ENCODE data around the gene EIF5B.

EIF5B gene

GRCh38 chr2:99376254-99376864 is 39.2 kb downstream of the EIF5B start:
- peaks cover 23% of the 10 kb centered on the region for H3K36me3 ChIP-seq (ENCODE audit: control insufficient read depth, insufficient read depth, low read length)

GRCh38 chr2:99377879-99378278 is 40.7 kb downstream of the EIF5B start:
- Histone ChIP-seq H3K27ac (ENCODE audit: low read depth, low read length) (no peak overlapping the region), H3K36me3 (ENCODE audit: control insufficient read depth, insufficient read depth, low read length) (peaks cover 23% of the 10 kb centered on the region), H3K4me1 (ENCODE audit: control insufficient read depth, insufficient read depth, low read length) (no peaks in the 10 kb centered on the region), H3K4me3 (ENCODE audit: low read length) (no peak overlapping the region), H3K27me3 (ENCODE audit: control insufficient read depth, insufficient read depth, low read length) (no peaks in the 10 kb centered on the region), H3K9ac (ENCODE audit: low read length) (no peak overlapping the region)

More at GRCh38 chr2:99376254-99376864, 39.2 kb downstream of the EIF5B start:
- H3K27me3 ChIP-seq (ENCODE audit: control insufficient read depth, insufficient read depth, low read length): no peaks in the 10 kb centered on the region
- no peak overlapping the region for H3K4me3 ChIP-seq (ENCODE audit: low read length)
- H3K9ac ChIP-seq (ENCODE audit: low read length): no peak overlapping the region
- H3K27ac ChIP-seq (ENCODE audit: low read depth, low read length): no peak overlapping the region
- H3K4me1 ChIP-seq (ENCODE audit: control insufficient read depth, insufficient read depth, low read length): no peaks in the 10 kb centered on the region

- Histone ChIP-seq H3K36me3 (ENCODE audit: control insufficient read depth, insufficient read depth, low read length) (peaks cover 21% of the 10 kb centered on the region), H3K9ac (ENCODE audit: low read length) (no peak overlapping the region)
These were observed 43.3 kb downstream of the EIF5B start for GRCh38 chr2:99380376-99381010.

GRCh38 chr2:99382143-99382542 is 45.0 kb downstream of the EIF5B start:
- Histone ChIP-seq H3K4me3 (ENCODE audit: low read length) (no peak overlapping the region), H3K27ac (ENCODE audit: low read depth, low read length) (no peak overlapping the region), H3K9ac (ENCODE audit: low read length) (no peak overlapping the region), H3K27me3 (ENCODE audit: control insufficient read depth, insufficient read depth, low read length) (no peaks in the 10 kb centered on the region), H3K4me1 (ENCODE audit: control insufficient read depth, insufficient read depth, low read length) (no peaks in the 10 kb centered on the region), H3K36me3 (ENCODE audit: control insufficient read depth, insufficient read depth, low read length) (peaks cover 14% of the 10 kb centered on the region)

More at GRCh38 chr2:99380376-99381010, 43.3 kb downstream of the EIF5B start:
- Histone ChIP-seq H3K4me1 (ENCODE audit: control insufficient read depth, insufficient read depth, low read length) (no peaks in the 10 kb centered on the region), H3K27ac (ENCODE audit: low read depth, low read length) (no peak overlapping the region), H3K27me3 (ENCODE audit: control insufficient read depth, insufficient read depth, low read length) (no peaks in the 10 kb centered on the region), H3K4me3 (ENCODE audit: low read length) (no peak overlapping the region)

GRCh38 chr2:99386011-99386410 is 48.8 kb downstream of the EIF5B start:
- no peaks in the 10 kb centered on the region for H3K27me3 ChIP-seq (ENCODE audit: control insufficient read depth, insufficient read depth, low read length)
- H3K4me3 ChIP-seq (ENCODE audit: low read length): no peak overlapping the region
- H3K4me1 ChIP-seq (ENCODE audit: control insufficient read depth, insufficient read depth, low read length): no peaks in the 10 kb centered on the region
- no peak overlapping the region for H3K9ac ChIP-seq (ENCODE audit: low read length)
- no peak overlapping the region for H3K27ac ChIP-seq (ENCODE audit: low read depth, low read length)
- peaks cover 6% of the 10 kb centered on the region for H3K36me3 ChIP-seq (ENCODE audit: control insufficient read depth, insufficient read depth, low read length)

- Histone ChIP-seq H3K4me3 (ENCODE audit: low read length) (no peak overlapping the region), H3K4me1 (ENCODE audit: control insufficient read depth, insufficient read depth, low read length) (no peaks in the 10 kb centered on the region), H3K27ac (ENCODE audit: low read depth, low read length) (no peak overlapping the region), H3K27me3 (ENCODE audit: control insufficient read depth, insufficient read depth, low read length) (no peaks in the 10 kb centered on the region), H3K9ac (ENCODE audit: low read length) (no peak overlapping the region), H3K36me3 (ENCODE audit: control insufficient read depth, insufficient read depth, low read length) (peaks cover 13% of the 10 kb centered on the region)
These were observed 51.7 kb downstream of the EIF5B start for GRCh38 chr2:99388892-99389291.

- H3K36me3 ChIP-seq (ENCODE audit: control insufficient read depth, insufficient read depth, low read length): peaks cover 15% of the 10 kb centered on the region
- no peak overlapping the region for H3K27ac ChIP-seq (ENCODE audit: low read depth, low read length)
- no peak overlapping the region for H3K4me3 ChIP-seq (ENCODE audit: low read length)
These were observed 52.2 kb downstream of the EIF5B start for GRCh38 chr2:99389371-99389770.

GRCh38 chr2:99389946-99390345 is 52.8 kb downstream of the EIF5B start:
- Histone ChIP-seq H3K36me3 (ENCODE audit: control insufficient read depth, insufficient read depth, low read length) (peaks cover 17% of the 10 kb centered on the region), H3K27me3 (ENCODE audit: control insufficient read depth, insufficient read depth, low read length) (no peaks in the 10 kb centered on the region), H3K27ac (ENCODE audit: low read depth, low read length) (no peak overlapping the region), H3K9ac (ENCODE audit: low read length) (no peak overlapping the region), H3K4me1 (ENCODE audit: control insufficient read depth, insufficient read depth, low read length) (no peaks in the 10 kb centered on the region), H3K4me3 (ENCODE audit: low read length) (no peak overlapping the region)

More at GRCh38 chr2:99389371-99389770, 52.2 kb downstream of the EIF5B start:
- no peaks in the 10 kb centered on the region for H3K4me1 ChIP-seq (ENCODE audit: control insufficient read depth, insufficient read depth, low read length)
- no peak overlapping the region for H3K9ac ChIP-seq (ENCODE audit: low read length)
- H3K27me3 ChIP-seq (ENCODE audit: control insufficient read depth, insufficient read depth, low read length): no peaks in the 10 kb centered on the region

- Histone ChIP-seq H3K9ac (ENCODE audit: low read length) (no peak overlapping the region), H3K4me1 (ENCODE audit: control insufficient read depth, insufficient read depth, low read length) (no peaks in the 10 kb centered on the region), H3K4me3 (ENCODE audit: low read length) (no peak overlapping the region), H3K27me3 (ENCODE audit: control insufficient read depth, insufficient read depth, low read length) (no peaks in the 10 kb centered on the region), H3K36me3 (ENCODE audit: control insufficient read depth, insufficient read depth, low read length) (peaks cover 45% of the 10 kb centered on the region), H3K27ac (ENCODE audit: low read depth, low read length) (no peak overlapping the region)
These were observed 58.5 kb downstream of the EIF5B start for GRCh38 chr2:99395589-99396130.

- Histone ChIP-seq H3K9ac (ENCODE audit: low read length) (no peak overlapping the region), H3K27ac (ENCODE audit: low read depth, low read length) (no peak overlapping the region), H3K4me3 (ENCODE audit: low read length) (no peak overlapping the region), H3K4me1 (ENCODE audit: control insufficient read depth, insufficient read depth, low read length) (no peaks in the 10 kb centered on the region), H3K27me3 (ENCODE audit: control insufficient read depth, insufficient read depth, low read length) (no peaks in the 10 kb centered on the region), H3K36me3 (ENCODE audit: control insufficient read depth, insufficient read depth, low read length) (peaks cover 39% of the 10 kb centered on the region)
These were observed 60.2 kb downstream of the EIF5B start for GRCh38 chr2:99397266-99397920.

- no peaks in the 10 kb centered on the region for H3K4me1 ChIP-seq (ENCODE audit: control insufficient read depth, insufficient read depth, low read length)
- no peak overlapping the region for H3K4me3 ChIP-seq (ENCODE audit: low read length)
- H3K27ac ChIP-seq (ENCODE audit: low read depth, low read length): no peak overlapping the region
- H3K36me3 ChIP-seq (ENCODE audit: control insufficient read depth, insufficient read depth, low read length): peaks cover 47% of the 10 kb centered on the region
- no peaks in the 10 kb centered on the region for H3K27me3 ChIP-seq (ENCODE audit: control insufficient read depth, insufficient read depth, low read length)
- no peak overlapping the region for H3K9ac ChIP-seq (ENCODE audit: low read length)
These were observed 61.1 kb downstream of the EIF5B start for GRCh38 chr2:99398303-99398702.

- no peak overlapping the region for H3K27ac ChIP-seq (ENCODE audit: low read depth, low read length)
- no peaks in the 10 kb centered on the region for H3K4me1 ChIP-seq (ENCODE audit: control insufficient read depth, insufficient read depth, low read length)
- H3K27me3 ChIP-seq (ENCODE audit: control insufficient read depth, insufficient read depth, low read length): no peaks in the 10 kb centered on the region
- no peak overlapping the region for H3K9ac ChIP-seq (ENCODE audit: low read length)
- peaks cover 49% of the 10 kb centered on the region for H3K36me3 ChIP-seq (ENCODE audit: control insufficient read depth, insufficient read depth, low read length)
- no peak overlapping the region for H3K4me3 ChIP-seq (ENCODE audit: low read length)
These were observed 61.9 kb downstream of the EIF5B start for GRCh38 chr2:99399063-99399462.
